Natural killer cell (primary cell): ENCODE data around the gene GABBR2. TPM values are rescaled to one million over a fixed set of nuclear protein-coding genes. Genes with fewer than 3 reads are reported as not detected.

Experiments used
- ATAC-seq, 3 donors: fragments of 150-1000 bp in 2 of 3; fragments of 200-7000 bp in 1 of 3; cut with Tn5 transposase; 1 replicate in 1 of 3; 2 replicates in 2 of 3; pipeline ENCODE4 v1.10.0; 2021; ENCODE audit warnings: mild to moderate bottlenecking in 2 of 3, moderate library complexity in 2 of 3
- DNase-seq, 2 donors: peaks; one replicate each; pipeline versions ENCODE4 v3.0.0 to v3.0.0-alpha.2; 2013 to 2021; ENCODE audit warnings: mixed read lengths in 1 of 2
- H3K27ac ChIP-seq: one replicate; pipeline ENCODE4 v1.5.1; 2013; ENCODE audit warnings: mild to moderate bottlenecking, low read length
- H3K27me3 ChIP-seq: one replicate; pipeline ENCODE4 v1.6.1; 2013; ENCODE audit warnings: low read length; ENCODE audit not compliant: control insufficient read depth, insufficient read depth
- H3K36me3 ChIP-seq: one replicate; pipeline ENCODE4 v1.6.1; 2013; ENCODE audit warnings: low read length; ENCODE audit not compliant: control insufficient read depth, insufficient read depth
- H3K4me1 ChIP-seq: one replicate; pipeline ENCODE4 v1.6.1; 2013; ENCODE audit warnings: low read length; ENCODE audit not compliant: control insufficient read depth, insufficient read depth
- H3K4me3 ChIP-seq: one replicate; pipeline ENCODE4 v1.5.1; 2013; ENCODE audit warnings: low read length
- H3K9me3 ChIP-seq: one replicate; pipeline ENCODE4 v1.6.1; 2013; ENCODE audit warnings: low read length; ENCODE audit not compliant: control insufficient read depth, insufficient read depth
- H3K27ac Mint-ChIP-seq, 2 donors: one replicate each; pipeline ENCODE4 v1.8.0; 2022; ENCODE audit warnings: mild to moderate bottlenecking in 2 of 2, mixed read lengths in 2 of 2, moderate library complexity in 1 of 2
- H3K27me3 Mint-ChIP-seq, 2 donors: one replicate each; pipeline ENCODE4 v1.8.0; 2022; ENCODE audit warnings: low read depth in 2 of 2, mixed read lengths in 2 of 2
- H3K36me3 Mint-ChIP-seq: one replicate; pipeline ENCODE4 v1.8.0; 2022; ENCODE audit warnings: mixed read lengths
- H3K4me1 Mint-ChIP-seq, 2 donors: one replicate each; pipeline ENCODE4 v1.8.0; 2022; ENCODE audit warnings: mixed read lengths in 2 of 2
- H3K4me3 Mint-ChIP-seq: one replicate; pipeline ENCODE4 v1.8.0; 2022; ENCODE audit warnings: mild to moderate bottlenecking, moderate library complexity, mixed read lengths
- H3K9me3 Mint-ChIP-seq, 2 donors: one replicate each; pipeline ENCODE4 v1.8.0; 2022; ENCODE audit warnings: mixed read lengths in 2 of 2
- CTCF ChIP-seq: fragments of 200-600 bp; IDR thresholded peaks from one replicate; pipeline ENCODE4 v1.8.0; 2022; ENCODE audit warnings: antibody characterized with exemption
- WGBS: methylation state at CpG from one replicate; pipeline ENCODE4 v1.1.7; 2013; ENCODE audit warnings: missing lambda C conversion rate; ENCODE audit not compliant: insufficient coverage; 5-methylcytosine and 5-hydroxymethylcytosine counted together
- intact Hi-C: fragments of 100-400 bp; cut with micrococcal nuclease; formaldehyde crosslinking; loops from one replicate; pipeline ENCODE4 v1.14.2; 2022
- total RNA-seq, 4 donors: library from RNA; stranded (reverse); fragments of 120-200 nt in 1 of 4; gene quantifications; one replicate each; pipeline versions ENCODE4 v1.2.3 to v1.2.4, GENCODE V29; 2013 to 2022

The GABBR2 gene
- total RNA-seq, 3 donors from 2014 or later (not counting 1 experiment from before 2014, with no cell fraction given) = not detected

GRCh38 chr9:98380065-98380681 is 328.6 kb downstream of the GABBR2 start:
- Mint-ChIP-seq H3K9me3 (no peaks in the 10 kb centered on the region), H3K27me3 (no peaks in the 10 kb centered on the region), H3K4me1 (no peaks in the 10 kb centered on the region), H3K4me3 (no peak overlapping the region), H3K36me3 (no peaks in the 10 kb centered on the region), H3K27ac (no peak overlapping the region)
- H3K4me3 ChIP-seq = no peak overlapping the region
- TF ChIP-seq CTCF = no peak
- H3K4me1 ChIP-seq = peaks cover 7% of the 10 kb centered on the region
- no peaks in the 10 kb centered on the region for H3K9me3 ChIP-seq
- no peaks in the 10 kb centered on the region for H3K27me3 ChIP-seq
- intact Hi-C loops = no loop called here
- DNase-seq = no peak
- ATAC-seq = no peak
- no peak overlapping the region for H3K27ac ChIP-seq
- WGBS = 65% methylated on average over 19 of the region's 19 CpGs
- no peaks in the 10 kb centered on the region for H3K36me3 ChIP-seq

- Histone ChIP-seq H3K9me3 (no peaks in the 10 kb centered on the region), H3K4me1 (peaks cover 7% of the 10 kb centered on the region), H3K36me3 (no peaks in the 10 kb centered on the region), H3K27ac (no peak overlapping the region), H3K4me3 (no peak overlapping the region), H3K27me3 (no peaks in the 10 kb centered on the region)
- 67% methylated on average over 1 of the region's 1 CpG for WGBS
- intact Hi-C loops = no loop called here
- H3K9me3 Mint-ChIP-seq = no peaks in the 10 kb centered on the region
- no peak overlapping the region for H3K4me3 Mint-ChIP-seq
- no peak for TF ChIP-seq CTCF
- no peak for ATAC-seq
- H3K36me3 Mint-ChIP-seq = no peaks in the 10 kb centered on the region
- H3K27ac Mint-ChIP-seq = no peak overlapping the region
- H3K27me3 Mint-ChIP-seq = no peaks in the 10 kb centered on the region
- DNase-seq = no peak
- H3K4me1 Mint-ChIP-seq = no peaks in the 10 kb centered on the region
Measured at GRCh38 chr9:98379572-98379971, 329.2 kb downstream of the GABBR2 start.

DNA sequence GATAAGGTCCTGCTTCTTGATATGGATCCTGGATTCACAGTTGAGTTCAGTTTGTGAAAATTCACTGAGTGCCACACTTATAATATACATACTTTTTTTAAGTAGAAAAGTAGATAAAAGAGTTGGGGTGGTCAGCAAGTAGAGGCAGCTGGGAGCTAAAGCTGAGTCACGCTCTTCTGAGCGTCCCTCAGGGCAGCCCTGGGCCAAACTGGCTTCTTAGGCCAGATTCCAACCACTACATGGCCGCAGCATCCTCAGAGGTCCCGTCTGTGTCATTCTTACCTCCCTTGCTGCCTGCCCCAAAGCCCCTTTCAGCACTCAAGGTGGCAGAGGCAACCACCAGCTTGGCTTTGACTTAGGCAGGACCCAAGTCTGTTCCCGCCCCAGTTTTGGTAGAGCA is 329.9 kb downstream of the GABBR2 start:
- Histone ChIP-seq H3K27me3 (no peaks in the 10 kb centered on the region), H3K4me1 (peaks cover 7% of the 10 kb centered on the region), H3K27ac (no peak overlapping the region)

More for the DNA sequence above, 329.9 kb downstream of the GABBR2 start:
- Mint-ChIP-seq H3K4me3 (no peak overlapping the region), H3K27me3 (no peaks in the 10 kb centered on the region), H3K9me3 (no peaks in the 10 kb centered on the region), H3K27ac (no peak overlapping the region), H3K4me1 (no peaks in the 10 kb centered on the region), H3K36me3 (no peaks in the 10 kb centered on the region)
- intact Hi-C loops = no loop called here
- TF ChIP-seq CTCF = no peak
- ATAC-seq (no peak), DNase-seq (no peak)
- H3K36me3 ChIP-seq = no peaks in the 10 kb centered on the region
- no peak overlapping the region for H3K4me3 ChIP-seq
- 86% methylated on average over 5 of the region's 5 CpGs for WGBS
- no peaks in the 10 kb centered on the region for H3K9me3 ChIP-seq
